HepG2 (cell line): ENCODE data around the gene PROCR. TPM values are rescaled to one million over a fixed set of nuclear protein-coding genes. Genes with fewer than 3 reads are reported as not detected.
A peak's percentile ranks its signal among the peaks of the same experiment; 100 is the strongest.

ENCODE experiments used
- ATAC-seq: fragments of 200-7000 bp; cut with Tn5 transposase; 3 replicates; pipeline ENCODE4 v1.9.1; 2020; ENCODE audit warnings: mild to moderate bottlenecking, moderate library complexity
- Bru-seq: library from RNA; stranded (reverse); fragments of 400-500 nt; gene quantifications from one replicate; lab custom pipeline; 2021; lab: Mats Ljungman, UMichigan
- BruChase-seq, 2 experiments: library from RNA; stranded (reverse); fragments of 400-500 nt; gene quantifications; one replicate each; lab custom pipeline; 2021; lab: Mats Ljungman, UMichigan
- BruUV-seq: library from RNA; stranded (reverse); fragments of 400-500 nt; replicated peaks from 2 replicates; lab custom pipeline; 2021; lab: Mats Ljungman, UMichigan
- CTCF ChIA-PET: fragments of 300-600 bp; formaldehyde crosslinking; extraction: SDS; loops from one replicate; lab custom pipeline; 2021; ENCODE audit warnings: low total read pairs, inconsistent platforms, low intra/inter-chr PET ratio; lab: Yijun Ruan, JAX
- POLR2A ChIA-PET: fragments of 350-600 bp; sonication (Branson Sonifier 250); formaldehyde crosslinking; loops from one replicate; lab custom pipeline; 2020; ENCODE audit warnings: antibody characterized with exemption, inconsistent platforms; lab: Yijun Ruan, JAX
- DNase-seq: peaks from one replicate; pipeline ENCODE4 v3.0.0-alpha.2; 2015; ENCODE audit warnings: low spot score
- FAIRE-seq: peaks from 3 replicates; lab custom pipeline; 2011; peaks lifted over from hg19 to GRCh38; lab: Jason Lieb, UNC
- H2AFZ ChIP-seq: one replicate; pipeline ENCODE4 v1.6.1; 2011; ENCODE audit warnings: low read length, inconsistent platforms
- H3K27ac ChIP-seq: fragments of 300-600 bp; 3 replicates; pipeline ENCODE4 v1.8.0; 2011; ENCODE audit warnings: mixed run types, mild to moderate bottlenecking, mixed read lengths, low read length, inconsistent platforms; ENCODE audit not compliant: insufficient read depth; ENCODE audit errors: extremely low read length
- H3K27me3 ChIP-seq, 2 experiments: fragments of 200-600 bp in 1 of 2; 2 replicates in 1 of 2; 3 replicates in 1 of 2; pipeline versions ENCODE4 v1.6.0 to v1.8.0; 2011; ENCODE audit warnings: low read length in 2 of 2, mild to moderate bottlenecking in 2 of 2, moderate library complexity in 2 of 2, inconsistent platforms in 1 of 2; ENCODE audit not compliant: insufficient read depth in 2 of 2, control insufficient read depth in 1 of 2
- H3K36me3 ChIP-seq, 2 experiments: fragments of 200-600 bp in 1 of 2; replicated peaks in 1 of 2; 2 replicates in 1 of 2; 3 replicates in 1 of 2; pipeline versions ENCODE4 v1.5.1 to v1.8.0; 2011; ENCODE audit warnings: low read length in 2 of 2, inconsistent platforms in 1 of 2; ENCODE audit not compliant: insufficient read depth in 2 of 2, control insufficient read depth in 1 of 2
- H3K4me1 ChIP-seq: 2 replicates; pipeline ENCODE4 v1.5.1; 2012; ENCODE audit warnings: low read length, inconsistent platforms; ENCODE audit not compliant: insufficient read depth
- H3K4me2 ChIP-seq: 2 replicates; pipeline ENCODE4 v1.6.0; 2011; ENCODE audit warnings: low read depth, low read length, inconsistent platforms
- H3K4me3 ChIP-seq, 3 experiments: fragments of 200-600 bp in 1 of 3; sonication (generic), shearing (Covaris generic) in 1 of 3; replicated peaks in 1 of 3; 2 replicates each; pipeline ENCODE4 v1.5.1; 2011 to 2016; ENCODE audit warnings: low read length in 3 of 3, inconsistent platforms in 2 of 3, low read depth in 2 of 3, mild to moderate bottlenecking in 2 of 3, control low read depth in 1 of 3, mixed read lengths in 1 of 3; ENCODE audit not compliant: insufficient read depth in 1 of 3
- H3K79me2 ChIP-seq: one replicate; pipeline ENCODE4 v1.6.1; 2011; ENCODE audit warnings: low read length, inconsistent platforms; ENCODE audit not compliant: insufficient read depth
- H3K9ac ChIP-seq: 2 replicates; pipeline ENCODE4 v1.6.0; 2011; ENCODE audit warnings: mild to moderate bottlenecking, low read depth, low read length, inconsistent platforms; ENCODE audit not compliant: insufficient read depth
- H3K9me3 ChIP-seq: 2 replicates; pipeline ENCODE4 v1.5.1; 2012; ENCODE audit warnings: mild to moderate bottlenecking, low read length
- H4K20me1 ChIP-seq: 2 replicates; pipeline ENCODE4 v1.6.0; 2011; ENCODE audit warnings: inconsistent platforms, mild to moderate bottlenecking, low read length, moderate library complexity; ENCODE audit not compliant: insufficient read depth
- ASH2L ChIP-seq: fragments of 300-600, 200-600 bp; sonication (generic); IDR thresholded peaks from 2 replicates; pipeline ENCODE4 v1.7.0; 2017; ENCODE audit warnings: low read depth, mild to moderate bottlenecking, moderate library complexity, mixed read lengths, low read length; ENCODE audit not compliant: insufficient read length
- HNRNPLL ChIP-seq: fragments of 200-400 bp; formaldehyde crosslinking; IDR thresholded peaks from 2 replicates; pipeline ENCODE4 v1.6.1; 2017; ENCODE audit warnings: mild to moderate bottlenecking, low read depth, low read length; ENCODE audit not compliant: poor library complexity, severe bottlenecking
- KLF12 ChIP-seq: sonication (generic); formaldehyde crosslinking; IDR thresholded peaks from 2 replicates; pipeline ENCODE4 v1.4.0; 2020; ENCODE audit warnings: missing genetic modification reagents, borderline replicate concordance
- MEIS2 ChIP-seq: sonication (generic); formaldehyde crosslinking; IDR thresholded peaks from 2 replicates; pipeline ENCODE4 v1.9.0; 2021; ENCODE audit warnings: mild to moderate bottlenecking, missing genetic modification reagents
- NR1H2 ChIP-seq: sonication (generic); formaldehyde crosslinking; IDR thresholded peaks from 2 replicates; pipeline ENCODE4 v1.8.1; 2022; ENCODE audit warnings: low read depth, missing genetic modification reagents, borderline replicate concordance
- PRDM10 ChIP-seq: sonication (generic); formaldehyde crosslinking; IDR thresholded peaks from 2 replicates; pipeline ENCODE4 v1.4.0; 2020; ENCODE audit warnings: low read depth, missing genetic modification reagents
- RFXAP ChIP-seq: sonication (generic); formaldehyde crosslinking; IDR thresholded peaks from 2 replicates; pipeline ENCODE4 v1.4.0; 2020; ENCODE audit warnings: missing genetic modification reagents, borderline replicate concordance
- THAP11 ChIP-seq: IDR thresholded peaks from 2 replicates; pipeline ENCODE4 v1.6.1; 2016; ENCODE audit warnings: missing biosample characterization, missing genetic modification reagents
- U2AF1 ChIP-seq: fragments of 200-400 bp; formaldehyde crosslinking; optimal IDR thresholded peaks from 2 replicates; pipeline ENCODE3; 2017; ENCODE audit warnings: mild to moderate bottlenecking, low read depth, low read length
- ZFP37 ChIP-seq: sonication (generic); formaldehyde crosslinking; IDR thresholded peaks from 2 replicates; pipeline ENCODE4 v1.4.0; 2020; ENCODE audit warnings: missing genetic modification reagents, borderline replicate concordance
- ZNF17 ChIP-seq: sonication (generic); formaldehyde crosslinking; IDR thresholded peaks from 2 replicates; pipeline ENCODE4 v1.5.0; 2020; ENCODE audit warnings: mild to moderate bottlenecking, missing genetic modification reagents
- ZNF230 ChIP-seq: sonication (generic); formaldehyde crosslinking; IDR thresholded peaks from 2 replicates; pipeline ENCODE4 v1.4.0; 2020; ENCODE audit warnings: mild to moderate bottlenecking, missing genetic modification reagents
- ZNF232 ChIP-seq: sonication (generic); formaldehyde crosslinking; IDR thresholded peaks from 2 replicates; pipeline ENCODE4 v1.4.0; 2020; ENCODE audit warnings: missing genetic modification reagents, borderline replicate concordance
- ZNF234 ChIP-seq: sonication (generic); formaldehyde crosslinking; conservative IDR thresholded peaks from 2 replicates; pipeline ENCODE4 v1.5.1; 2020; ENCODE audit warnings: mild to moderate bottlenecking, missing genetic modification reagents
- ZNF263 ChIP-seq: sonication (generic); formaldehyde crosslinking; IDR thresholded peaks from 2 replicates; pipeline ENCODE4 v1.4.0; 2020; ENCODE audit warnings: missing genetic modification reagents
- ZNF530 ChIP-seq: sonication (generic); formaldehyde crosslinking; IDR thresholded peaks from 2 replicates; pipeline ENCODE4 v1.5.0; 2020; ENCODE audit warnings: low read depth, mild to moderate bottlenecking, missing genetic modification reagents
- WGBS: methylation state at CpG from one replicate; pipeline ENCODE4 v1.1.6; 2017; ENCODE audit warnings: low lambda C conversion rate; 5-methylcytosine and 5-hydroxymethylcytosine counted together
- in situ Hi-C: cut with HindIII; loops from 2 replicates; pipeline ENCODE4 v1.10.0; 2017; ENCODE audit warnings: low pct_unique_long_range_greater_than_20kb; ENCODE audit not compliant: extremely low pct_ligation_motif_present
- intact Hi-C: fragments of 100-400 bp; cut with micrococcal nuclease; formaldehyde crosslinking; loops from one replicate; pipeline ENCODE4 v1.10.0; 2022; ENCODE audit not compliant: unreplicated experiment
- long read RNA-seq, 2 experiments: library from RNA in 1 of 2; library from polyadenylated mRNA in 1 of 2; stranded (forward) in 1 of 2; unstranded in 1 of 2; transcript quantifications; one replicate each; pipeline ENCODE4 v2.0.0, GENCODE V29; 2019 to 2022
- polyA minus RNA-seq, 3 experiments: library from RNA; depleted of rRNA, polyadenylated mRNA; stranded (reverse); fragments of >200 nt; gene quantifications; 2 replicates each; pipeline ENCODE4 v1.2.3, GENCODE V29; 2011; ENCODE audit warnings: low replicate concordance in 1 of 3
- polyA plus RNA-seq, 8 experiments: library from polyadenylated mRNA; depleted of rRNA in 3 of 8; stranded (reverse) in 7 of 8; unstranded in 1 of 8; fragments of >200 nt; fragmentation: Illumina TruSeq in 4 of 8; extraction: Trizol in 4 of 8; gene quantifications; 2 replicates each; pipeline versions ENCODE4 v1.2.1 to v1.2.3, GENCODE V29; 2011 to 2016; ENCODE audit warnings: low read depth in 4 of 8, missing spikeins in 1 of 8, mixed read lengths in 1 of 8; ENCODE audit not compliant: insufficient read depth in 1 of 8
- total RNA-seq, 5 experiments: library from RNA; depleted of rRNA; stranded (reverse); fragments of >200 nt; fragmentation: Illumina TruSeq; extraction: Trizol; gene quantifications; 2 replicates each; pipeline ENCODE4 v1.2.3, GENCODE V29; 2016; ENCODE audit warnings: low read depth in 1 of 5

PROCR gene
- total RNA-seq (2016; rRNA removed; fragmentation: Illumina TruSeq; extraction: Trizol) (0.63 and 1.4 TPM in 2 replicates), polyA plus RNA-seq (2011; rRNA removed) (1.7 and 1.9 TPM in 2 replicates), polyA minus RNA-seq (2011; rRNA and poly(A)+ RNA removed; ENCODE audit: low replicate concordance) (1.9 and 27.7 TPM in 2 replicates), Bru-seq, nascent RNA (percentile 18 among the genes with signal in this experiment), BruChase-seq, experiment 1, labeled RNA remaining after a 6-hour chase (percentile 25 among the genes with signal in this experiment), BruChase-seq, experiment 2, labeled RNA remaining after a 2-hour chase (percentile 19 among the genes with signal in this experiment)
- total RNA-seq (2016; cell fraction: cytosol; rRNA removed; fragmentation: Illumina TruSeq; extraction: Trizol; ENCODE audit: low read depth): 0.61 and 0.62 TPM in 2 replicates
- 0.54 and 1.5 TPM in 2 replicates for total RNA-seq (2016; cell fraction: insoluble cytoplasmic fraction; rRNA removed; fragmentation: Illumina TruSeq; extraction: Trizol)
- 0.49 and 0.65 TPM in 2 replicates for total RNA-seq (2016; cell fraction: membrane; rRNA removed; fragmentation: Illumina TruSeq; extraction: Trizol)
- total RNA-seq (2016; cell fraction: nucleus; rRNA removed; fragmentation: Illumina TruSeq; extraction: Trizol): 0.87 and 1.2 TPM in 2 replicates
- polyA plus RNA-seq (2011; cell fraction: cytosol; rRNA removed): 1.6 and 2.1 TPM in 2 replicates
- polyA plus RNA-seq (2011; cell fraction: nucleus; rRNA removed): 1.3 and 1.5 TPM in 2 replicates
- 1.7 and 2.1 TPM in 2 replicates for polyA plus RNA-seq (2012)
- polyA plus RNA-seq (2016; cell fraction: cytosol; fragmentation: Illumina TruSeq; extraction: Trizol; ENCODE audit: low read depth): 0.54 and 0.74 TPM in 2 replicates
- polyA plus RNA-seq (2016; cell fraction: insoluble cytoplasmic fraction; fragmentation: Illumina TruSeq; extraction: Trizol; ENCODE audit: low read depth): 0.36 and 0.46 TPM in 2 replicates
- 0.41 and 0.64 TPM in 2 replicates for polyA plus RNA-seq (2016; cell fraction: membrane; fragmentation: Illumina TruSeq; extraction: Trizol; ENCODE audit: low read depth)
- polyA plus RNA-seq (2016; cell fraction: nucleus; fragmentation: Illumina TruSeq; extraction: Trizol; ENCODE audit: insufficient read depth, low read depth): 1.9 and 2.4 TPM in 2 replicates
- 0.88 and 1.2 TPM in 2 replicates for polyA minus RNA-seq (2011; cell fraction: cytosol; rRNA and poly(A)+ RNA removed)
- 0.50 TPM in 1 of 2 replicates, not detected in the other for polyA minus RNA-seq (2011; cell fraction: nucleus; rRNA and poly(A)+ RNA removed)
- long read RNA-seq, experiment 1, partial matches to known transcripts: 0 of 2 reads
- long read RNA-seq, experiment 1, other reads (novel, unspliced or antisense): 1 of 2 reads
- long read RNA-seq, experiment 2, partial matches to known transcripts: 0 of 3 reads
- long read RNA-seq, experiment 2, other reads (novel, unspliced or antisense): 0 of 3 reads

- H3K79me2 ChIP-seq: no peaks in the 10 kb centered on the region
- DNase-seq (no peak), ATAC-seq (peak; percentile 7; the same call in 1 of the 3 replicates), FAIRE-seq (no peak)
- no peak within 1 kb of the TSS for H3K27ac ChIP-seq
- ChIA-PET CTCF (no interaction called here), POLR2A (no interaction called here)
- H3K4me1 ChIP-seq: peaks cover 43% of the 10 kb centered on the region
- H3K4me3 ChIP-seq: peak within 1 kb of the TSS; percentile 14 to 60 (median 39); a peak in 5 of 6 replicates
- intact Hi-C loops: no loop called here
- no peaks in the 10 kb centered on the region; a peak in 1 of 5 replicates for H3K27me3 ChIP-seq
- H2AFZ ChIP-seq: peak within 1 kb of the TSS; percentile 72
- no peaks in the 10 kb centered on the region for H3K9me3 ChIP-seq
- in situ Hi-C loops: no loop called here
- H3K4me2 ChIP-seq: peak within 1 kb of the TSS; percentile 69
- no peak within 1 kb of the TSS; the same call in 1 of the 2 replicates for H3K9ac ChIP-seq
- WGBS: 43% methylated on average over 16 of the region's 16 CpGs
- no TSS peak for BruUV-seq
- H4K20me1 ChIP-seq: no peaks in the 10 kb centered on the region
- H3K36me3 ChIP-seq: no peaks in the 10 kb centered on the region
- TF ChIP-seq ZNF263 (CRISPR knock-in tag) (no peak), ZNF230 (CRISPR knock-in tag) (no peak), ZNF17 (no peak), ZNF530 (CRISPR knock-in tag) (no peak), MEIS2 (CRISPR knock-in tag) (no peak), KLF12 (no peak), U2AF1 (no peak), ASH2L (no peak), ZFP37 (CRISPR knock-in tag) (no peak), NR1H2 (CRISPR knock-in tag) (no peak), HNRNPLL (peak; percentile 25), RFXAP (CRISPR knock-in tag) (no peak), THAP11 (CRISPR knock-in tag) (no peak; the same call in 1 of the 2 replicates), ZNF232 (CRISPR knock-in tag) (no peak), PRDM10 (CRISPR knock-in tag) (no peak), ZNF234 (CRISPR knock-in tag) (no peak)
Measured at GRCh38 chr20:35171753-35172433, at the start of gene PROCR. Gene PROCR (plus strand): TSS chr20:35172072. CDS start chr20:35172155, 83 bp downstream.
